Measurements from ENCODE around the gene LPP.

DNA sequence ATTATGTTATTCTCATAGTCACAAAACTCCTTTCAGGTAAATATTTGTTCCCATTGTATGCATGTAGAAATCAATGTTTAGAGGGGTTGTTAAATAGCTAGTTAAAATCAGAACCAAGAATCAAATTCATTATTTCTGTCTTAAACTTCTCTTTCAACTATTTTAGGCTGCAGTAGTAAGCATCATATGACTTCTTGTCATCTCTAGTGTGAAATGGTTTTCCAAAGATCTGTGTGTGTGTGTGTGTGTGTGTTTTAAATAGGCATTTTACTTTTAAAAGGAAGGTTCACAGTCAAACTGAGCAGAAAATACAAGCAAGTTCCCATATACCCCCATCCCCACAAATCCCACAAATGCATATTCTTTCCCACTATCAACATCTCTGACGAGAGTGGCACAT, 506.5 kb downstream of the LPP start:
- TF ChIP-seq, protein P1, sequence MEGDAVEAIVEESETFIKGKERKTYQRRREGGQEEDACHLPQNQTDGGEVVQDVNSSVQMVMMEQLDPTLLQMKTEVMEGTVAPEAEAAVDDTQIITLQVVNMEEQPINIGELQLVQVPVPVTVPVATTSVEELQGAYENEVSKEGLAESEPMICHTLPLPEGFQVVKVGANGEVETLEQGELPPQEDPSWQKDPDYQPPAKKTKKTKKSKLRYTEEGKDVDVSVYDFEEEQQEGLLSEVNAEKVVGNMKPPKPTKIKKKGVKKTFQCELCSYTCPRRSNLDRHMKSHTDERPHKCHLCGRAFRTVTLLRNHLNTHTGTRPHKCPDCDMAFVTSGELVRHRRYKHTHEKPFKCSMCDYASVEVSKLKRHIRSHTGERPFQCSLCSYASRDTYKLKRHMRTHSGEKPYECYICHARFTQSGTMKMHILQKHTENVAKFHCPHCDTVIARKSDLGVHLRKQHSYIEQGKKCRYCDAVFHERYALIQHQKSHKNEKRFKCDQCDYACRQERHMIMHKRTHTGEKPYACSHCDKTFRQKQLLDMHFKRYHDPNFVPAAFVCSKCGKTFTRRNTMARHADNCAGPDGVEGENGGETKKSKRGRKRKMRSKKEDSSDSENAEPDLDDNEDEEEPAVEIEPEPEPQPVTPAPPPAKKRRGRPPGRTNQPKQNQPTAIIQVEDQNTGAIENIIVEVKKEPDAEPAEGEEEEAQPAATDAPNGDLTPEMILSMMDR (IDR thresholded peaks at IDR 0.05; ENCODE audit: insufficient read depth, low read depth, low read length), result no peak
- no peak for TF ChIP-seq EZH2 (IDR thresholded peaks at IDR 0.05; ENCODE audit: insufficient read depth, low read length)
